HEK293 (cell line): ENCODE results near the gene TSHZ3.

Source experiments
- CTCF ChIA-PET: fragments of 350-600 bp; formaldehyde crosslinking; extraction: SDS; loops from one replicate; lab custom pipeline; 2021; ENCODE audit warnings: antibody characterized with exemption; lab: Yijun Ruan, JAX
- POLR2A ChIA-PET: fragments of 300-600 bp; formaldehyde crosslinking; extraction: SDS; loops from one replicate; lab custom pipeline; 2020; ENCODE audit warnings: antibody characterized with exemption, inconsistent platforms; lab: Yijun Ruan, JAX
- H3K27ac ChIP-seq: fragments of 200-500 bp; sonication (Bioruptor generic); 2 replicates; pipeline ENCODE4 v1.5.1; 2014; ENCODE audit warnings: low read depth, low read length, control low read depth, inconsistent platforms; ENCODE audit errors: extremely low read depth
- H3K36me3 ChIP-seq, 2 experiments: fragments of 200-500 bp in 1 of 2; sonication (Bioruptor generic) in 1 of 2; 1 replicate in 1 of 2; 2 replicates in 1 of 2; pipeline ENCODE4 v1.5.1; 2014 to 2017; ENCODE audit warnings: inconsistent platforms in 2 of 2, low read length in 2 of 2; ENCODE audit not compliant: control insufficient read depth in 2 of 2, insufficient read depth in 1 of 2
- H3K4me1 ChIP-seq: fragments of 200-500 bp; sonication (Bioruptor generic); 2 replicates; pipeline ENCODE4 v1.5.1; 2014; ENCODE audit warnings: mild to moderate bottlenecking, low read length, inconsistent platforms; ENCODE audit not compliant: control insufficient read depth, insufficient read depth
- H3K4me3 ChIP-seq: 2 replicates; pipeline ENCODE4 v1.5.1; 2011; ENCODE audit warnings: low read depth, mild to moderate bottlenecking, control low read depth, low read length, moderate library complexity
- H3K9me3 ChIP-seq: fragments of 200-500 bp; sonication (Bioruptor generic); 2 replicates; pipeline ENCODE4 v1.5.1; 2014; ENCODE audit warnings: low read depth, low read length, inconsistent platforms; ENCODE audit not compliant: control insufficient read depth, insufficient read depth
- ATF2 ChIP-seq: fragments of 450-650 bp; formaldehyde crosslinking; IDR thresholded peaks from 2 replicates; pipeline ENCODE4 v1.5.1; 2016; ENCODE audit warnings: missing biosample characterization, missing genetic modification characterization, low read depth
- IKZF3 ChIP-seq: fragments of 450-650 bp; IDR thresholded peaks from 2 replicates; pipeline ENCODE4 v1.5.0; 2018; ENCODE audit warnings: missing biosample characterization, mild to moderate bottlenecking, missing genetic modification characterization, moderate library complexity
- KLF10 ChIP-seq: fragments of 450-650 bp; IDR thresholded peaks from 2 replicates; pipeline ENCODE4 v1.5.1; 2018; ENCODE audit warnings: missing biosample characterization, mild to moderate bottlenecking, missing genetic modification characterization
- PBX3 ChIP-seq: sonication (generic); formaldehyde crosslinking; IDR thresholded peaks from 2 replicates; pipeline ENCODE4 v1.8.1; 2022; ENCODE audit warnings: mild to moderate bottlenecking, moderate library complexity, missing genetic modification reagents
- PRDM1 ChIP-seq: fragments of 450-650 bp; formaldehyde crosslinking; IDR thresholded peaks from 2 replicates; pipeline ENCODE4; 2016; ENCODE audit warnings: missing biosample characterization, missing genetic modification characterization
- SETDB1 ChIP-seq: IDR thresholded peaks from one replicate; pipeline ENCODE4 v1.6.1; 2017; ENCODE audit warnings: mild to moderate bottlenecking, low read length, moderate library complexity, mixed read lengths; ENCODE audit not compliant: insufficient read length
- SP3 ChIP-seq: fragments of 450-650 bp; formaldehyde crosslinking; IDR thresholded peaks from 2 replicates; pipeline ENCODE4 v1.5.1; 2016; ENCODE audit warnings: missing biosample characterization, missing genetic modification characterization
- TRIM28 ChIP-seq: IDR thresholded peaks from 2 replicates; pipeline ENCODE4 v1.6.1; 2011; ENCODE audit warnings: low read length, control low read depth, borderline replicate concordance
- ZFP41 ChIP-seq: fragments of 450-650 bp; formaldehyde crosslinking; IDR thresholded peaks from 2 replicates; pipeline ENCODE4 v1.5.1; 2016; ENCODE audit warnings: missing biosample characterization, missing genetic modification characterization, borderline replicate concordance
- ZNF121 ChIP-seq: fragments of 450-650 bp; formaldehyde crosslinking; IDR thresholded peaks from 2 replicates; pipeline ENCODE4 v1.5.1; 2016; ENCODE audit warnings: missing biosample characterization, missing genetic modification characterization
- ZNF239 ChIP-seq: fragments of 450-650 bp; formaldehyde crosslinking; IDR thresholded peaks from 2 replicates; pipeline ENCODE4 v1.5.1; 2016; ENCODE audit warnings: missing biosample characterization, missing genetic modification characterization
- ZNF26 ChIP-seq: fragments of 450-650 bp; formaldehyde crosslinking; IDR thresholded peaks from 2 replicates; pipeline ENCODE4 v1.5.1; 2016; ENCODE audit warnings: missing biosample characterization, missing genetic modification characterization
- ZNF416 ChIP-seq: fragments of 450-650 bp; formaldehyde crosslinking; IDR thresholded peaks from 2 replicates; pipeline ENCODE4 v1.5.1; 2016; ENCODE audit warnings: missing biosample characterization, missing genetic modification characterization
- ZNF549 ChIP-seq: fragments of 450-650 bp; IDR thresholded peaks from 2 replicates; pipeline ENCODE4 v1.5.1; 2018; ENCODE audit warnings: missing biosample characterization, missing genetic modification characterization, mild to moderate bottlenecking, inconsistent platforms, moderate library complexity
- ZNF561 ChIP-seq: fragments of 450-650 bp; IDR thresholded peaks from 2 replicates; pipeline ENCODE4 v1.5.1; 2018; ENCODE audit warnings: missing biosample characterization, missing genetic modification characterization, borderline replicate concordance
- ZNF596 ChIP-seq: fragments of 450-650 bp; IDR thresholded peaks from 2 replicates; pipeline ENCODE4 v1.5.0; 2018; ENCODE audit warnings: missing biosample characterization, mild to moderate bottlenecking, missing genetic modification characterization, moderate library complexity
- ZNF610 ChIP-seq: fragments of 450-650 bp; formaldehyde crosslinking; IDR thresholded peaks from 2 replicates; pipeline ENCODE4 v1.5.1; 2016; ENCODE audit warnings: missing biosample characterization, missing genetic modification characterization, borderline replicate concordance
- ZNF777 ChIP-seq: fragments of 450-650 bp; formaldehyde crosslinking; IDR thresholded peaks from 2 replicates; pipeline ENCODE4 v1.5.1; 2017; ENCODE audit warnings: missing biosample characterization, missing genetic modification characterization, borderline replicate concordance
- ZSCAN4 ChIP-seq: fragments of 450-650 bp; formaldehyde crosslinking; IDR thresholded peaks from 2 replicates; pipeline ENCODE4 v1.5.1; 2017; ENCODE audit warnings: missing biosample characterization, missing genetic modification characterization

TSHZ3 gene

GRCh38 chr19:31355665-31356289, 6.5 kb upstream of the TSHZ3 start:
- H3K27ac ChIP-seq = no peak overlapping the region
- no peaks in the 10 kb centered on the region for H3K9me3 ChIP-seq
- TF ChIP-seq ZNF596 (tag by site-specific recombination) (no peak), SP3 (tag by site-specific recombination) (no peak), ATF2 (tag by site-specific recombination) (0 out of 2 replicates have a peak, but pooled peaks have one; percentile 28), KLF10 (no peak), IKZF3 (tag by site-specific recombination) (0 out of 2 replicates have a peak, but pooled peaks have one; percentile 32)
- TF ChIP-seq, all 188 proteins: peak for 2
- Histone ChIP-seq H3K4me3 (no peak overlapping the region), H3K4me1 (peaks cover 15% of the 10 kb centered on the region), H3K36me3 (peaks cover 0 to 4% of the 10 kb centered on the region in 2 experiments; a peak in 1 of 3 replicates)
- CTCF ChIA-PET = interaction anchor here (0.7 to 5.6 kb wide), 9 partner anchors 8 to 673 kb away, joined by 3 to 45 read pairs (median 4); no protein-coding TSS in a partner anchor
- POLR2A ChIA-PET = no interaction called here

GRCh38 chr19:31354799-31355664, 5.8 kb upstream of the TSHZ3 start:
- ChIA-PET CTCF (interaction anchor here (0.6 to 5.6 kb wide), 9 partner anchors 10 to 688 kb away, joined by 3 to 45 read pairs (median 4); no protein-coding TSS in a partner anchor), POLR2A (no interaction called here)
- TF ChIP-seq ZNF610 (tag by site-specific recombination) (no peak), PRDM1 (tag by site-specific recombination) (peak; percentile 55), ZNF549 (tag by site-specific recombination) (no peak), PBX3 (CRISPR knock-in tag) (no peak)
- Histone ChIP-seq H3K4me1 (peaks cover 15% of the 10 kb centered on the region), H3K4me3 (no peak overlapping the region), H3K27ac (no peak overlapping the region), H3K9me3 (no peaks in the 10 kb centered on the region), H3K36me3 (peaks cover 0 to 4% of the 10 kb centered on the region in 2 experiments; a peak in 1 of 3 replicates)

- H3K4me3 ChIP-seq = no peak overlapping the region
- TF ChIP-seq ZNF121 (tag by site-specific recombination) (no peak), ZNF239 (tag by site-specific recombination) (no peak), TRIM28 (no peak), ZNF777 (tag by site-specific recombination) (no peak), ZSCAN4 (tag by site-specific recombination) (no peak), SETDB1 (no peak), ZFP41 (no peak), ZNF561 (tag by site-specific recombination) (no peak), ZNF26 (no peak), ZNF416 (tag by site-specific recombination) (no peak)
- H3K27ac ChIP-seq = no peak overlapping the region
- POLR2A ChIA-PET = no interaction called here
- CTCF ChIA-PET = interaction anchor here (0.7 to 5.6 kb wide), 4 partner anchors 298 to 688 kb away, joined by 3 to 45 read pairs (median 3); no protein-coding TSS in a partner anchor
- peaks cover 15% of the 10 kb centered on the region for H3K4me1 ChIP-seq
- no peaks in the 10 kb centered on the region for H3K9me3 ChIP-seq
- peaks cover 0 to 4% of the 10 kb centered on the region in 2 experiments; a peak in 1 of 3 replicates for H3K36me3 ChIP-seq
These were observed 5.1 kb upstream of the TSHZ3 start for GRCh38 chr19:31354316-31354715.
